HFF-Myc (cell line): ENCODE results near the gene ADORA2A.

Source experiments
- DNase-seq: peaks from one replicate; pipeline ENCODE4 v3.0.0-alpha.2; 2011; ENCODE audit warnings: low read depth; ENCODE audit errors: extremely low read depth
- H3K4me3 ChIP-seq: replicated peaks from 2 replicates; pipeline ENCODE4 v1.5.1; 2011; ENCODE audit warnings: low read depth, mild to moderate bottlenecking, control low read depth, low read length
- TF ChIP-seq, protein P1 (sequence below): IDR thresholded peaks from 2 replicates; pipeline ENCODE4 v1.5.1; 2012; ENCODE audit warnings: mild to moderate bottlenecking, low read depth, low read length, control low read depth; ENCODE audit errors: missing control alignments

Gene ADORA2A

GRCh38 chr22:24435323-24435645 is 7.9 kb downstream of the ADORA2A start:
- DNase-seq = no peak
- TF ChIP-seq, protein P1, sequence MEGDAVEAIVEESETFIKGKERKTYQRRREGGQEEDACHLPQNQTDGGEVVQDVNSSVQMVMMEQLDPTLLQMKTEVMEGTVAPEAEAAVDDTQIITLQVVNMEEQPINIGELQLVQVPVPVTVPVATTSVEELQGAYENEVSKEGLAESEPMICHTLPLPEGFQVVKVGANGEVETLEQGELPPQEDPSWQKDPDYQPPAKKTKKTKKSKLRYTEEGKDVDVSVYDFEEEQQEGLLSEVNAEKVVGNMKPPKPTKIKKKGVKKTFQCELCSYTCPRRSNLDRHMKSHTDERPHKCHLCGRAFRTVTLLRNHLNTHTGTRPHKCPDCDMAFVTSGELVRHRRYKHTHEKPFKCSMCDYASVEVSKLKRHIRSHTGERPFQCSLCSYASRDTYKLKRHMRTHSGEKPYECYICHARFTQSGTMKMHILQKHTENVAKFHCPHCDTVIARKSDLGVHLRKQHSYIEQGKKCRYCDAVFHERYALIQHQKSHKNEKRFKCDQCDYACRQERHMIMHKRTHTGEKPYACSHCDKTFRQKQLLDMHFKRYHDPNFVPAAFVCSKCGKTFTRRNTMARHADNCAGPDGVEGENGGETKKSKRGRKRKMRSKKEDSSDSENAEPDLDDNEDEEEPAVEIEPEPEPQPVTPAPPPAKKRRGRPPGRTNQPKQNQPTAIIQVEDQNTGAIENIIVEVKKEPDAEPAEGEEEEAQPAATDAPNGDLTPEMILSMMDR = no peak
- H3K4me3 ChIP-seq = no peak overlapping the region

DNA sequence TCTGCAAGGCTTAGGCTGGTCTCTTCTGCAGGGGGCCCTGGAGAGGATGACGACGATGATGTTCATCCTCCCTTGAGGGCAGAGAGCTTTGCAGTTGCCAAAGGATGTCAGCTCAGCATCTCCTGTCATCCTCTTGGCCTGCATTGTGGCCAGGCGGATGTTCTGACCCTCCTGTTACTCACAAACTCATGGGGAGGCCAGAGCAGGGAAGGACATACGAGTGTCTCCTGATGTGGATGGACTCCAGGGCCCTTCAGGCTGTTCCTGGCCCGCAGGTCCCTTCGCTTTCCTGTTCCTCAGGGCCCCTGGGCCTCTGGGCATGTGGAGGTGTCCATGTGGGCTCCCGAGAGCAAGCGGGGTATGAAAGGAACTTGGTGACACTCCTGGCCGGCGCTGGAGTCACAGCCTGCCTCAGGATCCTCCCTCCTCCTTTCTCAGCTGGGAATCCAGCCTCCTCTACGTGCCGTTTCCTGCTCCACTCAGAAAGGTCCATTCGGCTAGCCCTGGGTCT is 8.5 kb downstream of the ADORA2A start:
- no peak for DNase-seq
- TF ChIP-seq, protein P1 = no peak
- no peak overlapping the region for H3K4me3 ChIP-seq

DNA sequence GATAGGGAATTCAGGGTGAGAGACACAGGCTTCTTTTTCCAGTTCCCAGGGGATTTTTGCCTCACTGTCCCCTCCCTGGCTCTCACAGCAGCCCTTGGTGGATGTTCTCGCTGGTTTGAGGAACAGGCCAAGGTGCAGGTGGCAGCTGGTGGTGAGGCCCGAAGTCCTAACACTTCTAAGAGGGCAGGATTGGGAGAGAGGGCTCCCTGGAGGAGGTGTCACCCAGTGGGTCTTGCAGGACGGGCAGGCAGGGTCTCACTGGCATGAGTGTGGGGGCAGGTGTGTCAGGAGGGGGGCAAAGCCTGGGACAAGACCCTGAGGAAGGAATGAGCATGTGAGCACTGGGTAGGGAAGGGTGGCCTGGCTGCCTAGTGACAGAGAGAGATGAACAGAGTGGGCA is 9.2 kb downstream of the ADORA2A start:
- H3K4me3 ChIP-seq = no peak overlapping the region
- TF ChIP-seq, protein P1 = no peak

DNA sequence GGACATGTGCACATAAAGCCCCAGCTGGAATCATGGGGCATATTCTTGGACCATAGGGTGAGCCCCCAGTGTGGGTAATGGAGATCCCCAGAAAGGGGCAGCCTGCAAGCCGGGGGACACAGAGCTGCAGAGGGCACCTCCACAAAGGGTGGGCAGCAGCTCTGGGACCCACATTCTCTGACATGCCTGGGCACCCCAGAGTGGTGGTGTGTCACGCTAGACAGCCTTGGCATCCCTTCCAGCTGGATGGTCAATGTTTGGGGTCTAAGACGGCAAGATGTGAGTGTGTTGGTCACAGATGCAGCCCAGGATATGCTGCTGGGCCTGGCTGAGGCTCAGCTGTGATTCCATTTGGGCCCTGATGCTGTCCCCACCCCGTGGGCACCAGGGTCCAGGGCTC is 9.7 kb downstream of the ADORA2A start:
- TF ChIP-seq, protein P1 = no peak
- H3K4me3 ChIP-seq = no peak overlapping the region
- no peak for DNase-seq

More for the DNA sequence above, 9.2 kb downstream of the ADORA2A start:
- no peak for DNase-seq

- no peak for DNase-seq
- H3K4me3 ChIP-seq = no peak overlapping the region
- TF ChIP-seq, protein P1 = peak; percentile 30
These were observed 10.4 kb downstream of the ADORA2A start for GRCh38 chr22:24437741-24438328.

GRCh38 chr22:24440270-24440717 is 12.9 kb downstream of the ADORA2A start:
- TF ChIP-seq, protein P1 = no peak
- no peak for DNase-seq
- no peak overlapping the region for H3K4me3 ChIP-seq
